ENCODE data around the gene TBC1D5.
"Not testable (repeated sequence)": the region's sequence is repeated elsewhere in the genome, so short reads cannot be mapped to it uniquely, and the experiment has no call there.

The TBC1D5 gene

GRCh38 chr3:17398959-17399551, 343.4 kb downstream of the TBC1D5 start:
- no peak for DNase-seq

- DNase-seq: no peak
Observed at GRCh38 chr3:17396036-17396435, 346.4 kb downstream of the TBC1D5 start.

- DNase-seq: no peak
Observed at GRCh38 chr3:17394541-17395155, 347.8 kb downstream of the TBC1D5 start.

GRCh38 chr3:17392516-17392915, 349.9 kb downstream of the TBC1D5 start:
- DNase-seq: not testable (repeated sequence)

GRCh38 chr3:17390785-17391184, 351.6 kb downstream of the TBC1D5 start:
- no peak for DNase-seq

- DNase-seq: no peak
Observed at GRCh38 chr3:17387108-17387507, 355.3 kb downstream of the TBC1D5 start.

GRCh38 chr3:17386432-17386831, 356.0 kb downstream of the TBC1D5 start:
- no peak for DNase-seq

GRCh38 chr3:17384567-17385296, 357.7 kb downstream of the TBC1D5 start:
- no peak for DNase-seq

GRCh38 chr3:17373304-17373703, 369.1 kb downstream of the TBC1D5 start:
- no peak for DNase-seq

GRCh38 chr3:17372362-17373210, 369.8 kb downstream of the TBC1D5 start:
- DNase-seq: no peak

GRCh38 chr3:17369973-17370372, 372.5 kb downstream of the TBC1D5 start:
- DNase-seq: no peak

GRCh38 chr3:17367171-17367570, 375.3 kb downstream of the TBC1D5 start:
- DNase-seq: no peak

GRCh38 chr3:17360991-17361390, 381.4 kb downstream of the TBC1D5 start:
- DNase-seq: no peak

- no peak for DNase-seq
Observed at GRCh38 chr3:17359911-17360310, 382.5 kb downstream of the TBC1D5 start.

- no peak for DNase-seq
Observed at GRCh38 chr3:17357035-17357710, 385.3 kb downstream of the TBC1D5 start.

- no peak for DNase-seq
Observed at GRCh38 chr3:17356585-17356984, 385.8 kb downstream of the TBC1D5 start.

GRCh38 chr3:17355591-17355990, 386.8 kb downstream of the TBC1D5 start:
- no peak for DNase-seq

- no peak for DNase-seq
Observed at GRCh38 chr3:17354341-17354740, 388.1 kb downstream of the TBC1D5 start.

- DNase-seq: no peak
Observed at GRCh38 chr3:17352620-17353019, 389.8 kb downstream of the TBC1D5 start.

- DNase-seq: not testable (repeated sequence)
Observed at GRCh38 chr3:17351193-17351592, 391.2 kb downstream of the TBC1D5 start.

GRCh38 chr3:17349093-17349492, 393.3 kb downstream of the TBC1D5 start:
- no peak for DNase-seq

GRCh38 chr3:17342119-17342518, 400.3 kb downstream of the TBC1D5 start:
- no peak for DNase-seq

GRCh38 chr3:17340693-17341092, 401.7 kb downstream of the TBC1D5 start:
- no peak for DNase-seq
